Glomerular visceral epithelial cell (primary cell): ENCODE data around the gene ZSCAN1.
A peak's percentile ranks its signal among the peaks of the same experiment; 100 is the strongest.
"Not testable (repeated sequence)": the region's sequence is repeated elsewhere in the genome, so short reads cannot be mapped to it uniquely, and the experiment has no call there.

Experiments
- DNase-seq: peaks from one replicate; pipeline ENCODE4 v3.0.0-alpha.2; 2016; ENCODE audit errors: extremely low spot score

The ZSCAN1 gene

GRCh38 chr19:58033741-58034476, at the start of gene ZSCAN1:
ZSCAN1 (plus strand) TSS chr19:58034025; CDS start chr19:58037837, 3,812 bp downstream.
- DNase-seq: no peak

- DNase-seq: no peak
Observed at GRCh38 chr19:57992841-57993240, 41.0 kb upstream of the ZSCAN1 start.

- DNase-seq: no peak
Observed at GRCh38 chr19:58000677-58001076, 33.1 kb upstream of the ZSCAN1 start.

GRCh38 chr19:58001895-58002369, 31.9 kb upstream of the ZSCAN1 start:
- DNase-seq: no peak

- DNase-seq: peak; percentile 85
Observed at GRCh38 chr19:58002384-58003173, 31.2 kb upstream of the ZSCAN1 start, which contains the start of gene ZNF606. ZNF606 (minus strand) TSS chr19:58002820; CDS start chr19:58001319, 1,501 bp downstream.

GRCh38 chr19:58003174-58003828, 30.5 kb upstream of the ZSCAN1 start:
- DNase-seq: no peak

- no peak for DNase-seq
Observed at GRCh38 chr19:58007285-58007684, 26.5 kb upstream of the ZSCAN1 start.

- DNase-seq: not testable (repeated sequence)
Observed at GRCh38 chr19:58008877-58009276, 24.9 kb upstream of the ZSCAN1 start.

GRCh38 chr19:58009301-58009665, 24.5 kb upstream of the ZSCAN1 start:
- no peak for DNase-seq

- DNase-seq: peak; percentile 40
Observed at GRCh38 chr19:58009666-58010301, 24.0 kb upstream of the ZSCAN1 start.

GRCh38 chr19:58010507-58010906, 23.3 kb upstream of the ZSCAN1 start:
- no peak for DNase-seq

- no peak for DNase-seq
Observed at GRCh38 chr19:58014141-58014540, 19.7 kb upstream of the ZSCAN1 start.

- DNase-seq: no peak
Observed at GRCh38 chr19:58020129-58020528, 13.7 kb upstream of the ZSCAN1 start.

GRCh38 chr19:58021541-58022282, 12.1 kb upstream of the ZSCAN1 start:
- DNase-seq: no peak

GRCh38 chr19:58022283-58022660, 11.6 kb upstream of the ZSCAN1 start:
- DNase-seq: no peak

- DNase-seq: no peak
Observed at GRCh38 chr19:58024661-58025060, 9.2 kb upstream of the ZSCAN1 start.

GRCh38 chr19:58034477-58034793, 610 bp downstream of the ZSCAN1 start:
- no peak for DNase-seq

- no peak for DNase-seq
Observed at GRCh38 chr19:58035863-58036262, 2.0 kb downstream of the ZSCAN1 start.

GRCh38 chr19:58037927-58038687, 4.3 kb downstream of the ZSCAN1 start:
- DNase-seq: no peak

- no peak for DNase-seq
Observed at GRCh38 chr19:58038688-58039204, 4.9 kb downstream of the ZSCAN1 start.
